ENCODE measurements around the gene EVI5. TPM values are rescaled to one million over a fixed set of nuclear protein-coding genes. Genes with fewer than 3 reads are reported as not detected.

EVI5 gene
- total RNA-seq, 1 donor from 2014 or later, result 9.6 TPM

- H3K4me3 ChIP-seq (ENCODE audit: low read depth, low read length), result no peak overlapping the region
- TF ChIP-seq CTCF (conservative IDR thresholded peaks at IDR 0.05; ENCODE audit: low read depth, low read length), result no peak
- DNase-seq (ENCODE audit: low read depth), result no peak
These were observed 23.5 kb upstream of the EVI5 start for GRCh38 chr1:92808381-92808780.

- DNase-seq (ENCODE audit: low read depth), result no peak
- TF ChIP-seq CTCF (conservative IDR thresholded peaks at IDR 0.05; ENCODE audit: low read depth, low read length), result no peak
These were observed 20.3 kb upstream of the EVI5 start for GRCh38 chr1:92805216-92805615.

GRCh38 chr1:92804721-92805201 is 19.9 kb upstream of the EVI5 start:
- DNase-seq (ENCODE audit: low read depth), result peak; percentile 72
- no peak overlapping the region for H3K4me3 ChIP-seq (ENCODE audit: low read depth, low read length)
- no peak for TF ChIP-seq CTCF (conservative IDR thresholded peaks at IDR 0.05; ENCODE audit: low read depth, low read length)

More at GRCh38 chr1:92805216-92805615, 20.3 kb upstream of the EVI5 start:
- H3K4me3 ChIP-seq (ENCODE audit: low read depth, low read length), result no peak overlapping the region

GRCh38 chr1:92803140-92803887 is 18.4 kb upstream of the EVI5 start:
- TF ChIP-seq CTCF (conservative IDR thresholded peaks at IDR 0.05; ENCODE audit: low read depth, low read length), result no peak
- no peak for DNase-seq (ENCODE audit: low read depth)
- no peak overlapping the region for H3K4me3 ChIP-seq (ENCODE audit: low read depth, low read length)

- no peak for DNase-seq (ENCODE audit: low read depth)
- TF ChIP-seq CTCF (conservative IDR thresholded peaks at IDR 0.05; ENCODE audit: low read depth, low read length), result no peak
- no peak overlapping the region for H3K4me3 ChIP-seq (ENCODE audit: low read depth, low read length)
These were observed 13.1 kb upstream of the EVI5 start for GRCh38 chr1:92797961-92798360.

GRCh38 chr1:92797297-92797696 is 12.4 kb upstream of the EVI5 start:
- no peak overlapping the region for H3K4me3 ChIP-seq (ENCODE audit: low read depth, low read length)
- DNase-seq (ENCODE audit: low read depth), result no peak
- TF ChIP-seq CTCF (conservative IDR thresholded peaks at IDR 0.05; ENCODE audit: low read depth, low read length), result no peak

- TF ChIP-seq CTCF (conservative IDR thresholded peaks at IDR 0.05; ENCODE audit: low read depth, low read length), result no peak
- DNase-seq (ENCODE audit: low read depth), result no peak
- H3K4me3 ChIP-seq (ENCODE audit: low read depth, low read length), result no peak overlapping the region
These were observed 10.3 kb upstream of the EVI5 start for GRCh38 chr1:92795166-92795565.
